Heart right ventricle (tissue), 16 donors: Measurements from ENCODE around the gene IL2RG. TPM values are rescaled to one million over a fixed set of nuclear protein-coding genes. Genes with fewer than 3 reads are reported as not detected.

ENCODE experiments used
- ATAC-seq, 8 donors: fragments of 200-7000 bp; cut with Tn5 transposase; one replicate each; pipeline ENCODE4 v1.9.1; 2020; ENCODE audit warnings: mild to moderate bottlenecking in 8 of 8, moderate library complexity in 8 of 8, moderate number of reproducible peaks in 1 of 8
- DNase-seq, 2 donors: peaks; one replicate each; pipeline ENCODE4 v3.0.0-alpha.2; 2020
- H3K27ac ChIP-seq, 10 donors: fragments of 200-600 bp; sonication (generic) in 2 of 10; one replicate each; pipeline versions ENCODE4 v1.5.0 to v1.8.0; 2020 to 2022; ENCODE audit warnings: mild to moderate bottlenecking in 3 of 10
- H3K27me3 ChIP-seq, 7 donors: fragments of 200-600 bp; one replicate each; pipeline ENCODE4 v1.8.0; 2021 to 2022; ENCODE audit warnings: mild to moderate bottlenecking in 2 of 7
- H3K36me3 ChIP-seq, 9 donors: fragments of 200-600 bp; sonication (generic) in 1 of 9; one replicate each; pipeline versions ENCODE4 v1.5.0 to v1.8.0; 2020 to 2022; ENCODE audit warnings: mild to moderate bottlenecking in 2 of 9
- H3K4me1 ChIP-seq, 9 donors: fragments of 200-600 bp; sonication (generic) in 1 of 9; one replicate each; pipeline versions ENCODE4 v1.5.0 to v1.8.0; 2020 to 2022; ENCODE audit warnings: mild to moderate bottlenecking in 4 of 9
- H3K4me3 ChIP-seq, 10 donors: fragments of 200-600 bp; sonication (generic) in 2 of 10; one replicate each; pipeline versions ENCODE4 v1.5.0 to v1.8.0; 2020 to 2022; ENCODE audit warnings: mild to moderate bottlenecking in 7 of 10, moderate library complexity in 2 of 10
- H3K9me3 ChIP-seq, 11 donors: fragments of 200-600 bp in 10 of 11; sonication (generic) in 2 of 11; one replicate each; pipeline versions ENCODE4 v1.5.0 to v1.8.0; 2013 to 2022; ENCODE audit warnings: mild to moderate bottlenecking in 2 of 11, control low read depth in 1 of 11, moderate library complexity in 1 of 11
- CTCF ChIP-seq, 9 donors: fragments of 200-600 bp; sonication (generic) in 2 of 9; IDR thresholded peaks; one replicate each; pipeline versions ENCODE4 v1.5.0 to v1.8.0; 2021 to 2022; ENCODE audit warnings: antibody characterized with exemption in 9 of 9, mild to moderate bottlenecking in 5 of 9, moderate library complexity in 1 of 9
- WGBS, 2 donors: extraction: QIAGEN DNeasy Blood & Tissue Kit; methylation state at CpG; one replicate each; pipeline ENCODE4 v1.1.7; 2013; ENCODE audit warnings: inconsistent platforms in 1 of 2; 5-methylcytosine and 5-hydroxymethylcytosine counted together
- intact Hi-C, 10 donors: fragments of 100-400 bp; cut with DNase I; formaldehyde crosslinking; loops; one replicate each; pipeline versions ENCODE4 v1.11.1 to v1.14.2; 2022
- long read RNA-seq, 3 donors: library from polyadenylated mRNA; unstranded; transcript quantifications; one replicate each; pipeline ENCODE4 v2.0.0, GENCODE V29; 2020 to 2021
- polyA plus RNA-seq, 2 donors: library from polyadenylated mRNA; stranded (reverse); fragments of 200-250 nt; gene quantifications; one replicate each; pipeline ENCODE4 v1.2.3, GENCODE V29; 2013
- total RNA-seq, 10 donors: library from RNA; stranded (reverse); fragmentation: NEBNext Ultra II Directional in 3 of 10; extraction: Animal tissue kit (Norgen Biotek cat#: 25700) in 3 of 10; gene quantifications; one replicate each; pipeline versions ENCODE4 v1.2.1 to v1.2.4, GENCODE V29; 2021 to 2023
- donor health status: Arrhythmogenic right ventricular cardiomyopathy.
- donor health status: ischemic (EF 13 %, LVEDD 7.1; RV severe dilation, severe dysfunction).
- donor health status: healthy with polysubstance abuse.
- donor health status: DM: no; HTN: yes; CAD: no.
- donor health status: DM: no; HTN: no; CAD: no.
- donor health status: ischemic (EF 25% LVEDD 6.9; RV normal size, moderate dysfunction).
- donor health status: ischemic (EF 25% LVEDD 5.7; RV mildly dilated, moderate dysfunction).
- donor health status: healthy.
- donor health status: DM: yes; HTN: yes; CAD: no.
- donor health status: Ischemic cardiomyopathy.
- donor health status: ischemic (EF 35%, LVEDD 5.7; RV mildly dilated, moderate dysfunction).
- donor health status: nonischemic (EF 11% LVEDD 7.7; RV severe dilation, severe dysfunction).
- donor health status: DM: yes; HTN: yes; CAD: no.
- donor health status: PGD.
- donor health status: ischemic (EF 29% LVEDD 5.4; RV normal size, mild dysfunction).
- donor health status: nonischemic (EF 23%, LVEDD 6.1; RV moderate dilation, normal function).

Gene IL2RG
- total RNA-seq: 10 to 100 TPM in 1 of 10 donors, 1 to 10 TPM in 6, under 1 TPM in 3; 0.57 to 15.3 (median 2.0) TPM
- 1 to 10 TPM; 1.3 to 1.7 TPM for polyA plus RNA-seq
- long read RNA-seq, donor 1, partial matches to known transcripts: 1 of 1 reads
- long read RNA-seq, donor 1, other reads (novel, unspliced or antisense): 0 of 1 reads
- long read RNA-seq, donor 2, partial matches to known transcripts: 0 of 1 reads
- long read RNA-seq, donor 2, other reads (novel, unspliced or antisense): 0 of 1 reads
- long read RNA-seq, donor 3, partial matches to known transcripts: 1 of 1 reads
- long read RNA-seq, donor 3, other reads (novel, unspliced or antisense): 0 of 1 reads

- WGBS, 2 donors: 67 to 74% methylated on average over 7 to 8 of the region's 8 CpGs
- peak within 1 kb of the TSS in 2 of 10 donors; percentile 5 to 53 for H3K4me3 ChIP-seq
- H3K27ac ChIP-seq: peak within 1 kb of the TSS in 2 of 10 donors; percentile 22 to 86
- DNase-seq: no peak
- intact Hi-C loops: no loop called here
- no peaks in the 10 kb centered on the region for H3K36me3 ChIP-seq
- TF ChIP-seq CTCF (IDR thresholded peaks at IDR 0.05): no peak
- H3K4me1 ChIP-seq: peaks cover 0 to 18% (median 0%) of the 10 kb centered on the region in 9 donors
- peak in 3 of 8 donors; percentile 27 to 42 (median 33) for ATAC-seq
- peaks cover 0 to 8% (median 0%) of the 10 kb centered on the region in 7 donors for H3K27me3 ChIP-seq
- H3K9me3 ChIP-seq: no peaks in the 10 kb centered on the region
Measured at GRCh38 chrX:71111141-71111843, at the start of gene IL2RG. TSS of gene IL2RG (minus strand) at chrX:71111577. CDS start at chrX:71111539, 38 bp downstream.

GRCh38 chrX:71160475-71160874 lies 49.1 kb upstream of the IL2RG start:
- Histone ChIP-seq H3K36me3 (no peaks in the 10 kb centered on the region), H3K4me1 (no peaks in the 10 kb centered on the region), H3K9me3 (no peaks in the 10 kb centered on the region), H3K27ac (no peak overlapping the region), H3K4me3 (no peak overlapping the region), H3K27me3 (peaks cover 0 to 9% (median 0%) of the 10 kb centered on the region in 7 donors)
- WGBS, 2 donors: 75 to 85% methylated on average over 3 of the region's 3 CpGs
- intact Hi-C loops: no loop called here
- DNase-seq (no peak), ATAC-seq (no peak)
- no peak for TF ChIP-seq CTCF (IDR thresholded peaks at IDR 0.05)

- TF ChIP-seq CTCF (IDR thresholded peaks at IDR 0.05): no peak
- Histone ChIP-seq H3K4me1 (no peaks in the 10 kb centered on the region), H3K4me3 (no peak overlapping the region), H3K27ac (no peak overlapping the region), H3K27me3 (peaks cover 0 to 14% (median 0%) of the 10 kb centered on the region in 7 donors), H3K36me3 (no peaks in the 10 kb centered on the region), H3K9me3 (no peaks in the 10 kb centered on the region)
- no peak for DNase-seq
- 82 to 86% methylated on average over 5 of the region's 5 CpGs for WGBS, 2 donors
- no peak for ATAC-seq
- intact Hi-C loops: no loop called here
Measured at GRCh38 chrX:71159335-71159734, 48.0 kb upstream of the IL2RG start.

- Histone ChIP-seq H3K4me3 (no peak overlapping the region), H3K27ac (no peak overlapping the region), H3K36me3 (no peaks in the 10 kb centered on the region), H3K4me1 (no peaks in the 10 kb centered on the region), H3K27me3 (peaks cover 0 to 14% (median 0%) of the 10 kb centered on the region in 7 donors), H3K9me3 (no peaks in the 10 kb centered on the region)
- ATAC-seq: no peak
- no peak for TF ChIP-seq CTCF (IDR thresholded peaks at IDR 0.05)
- 89 to 90% methylated on average over 6 of the region's 6 CpGs for WGBS, 2 donors
- intact Hi-C loops: no loop called here
- DNase-seq: no peak
Measured at GRCh38 chrX:71158603-71159002, 47.2 kb upstream of the IL2RG start.
